ENCODE data around the gene TTI1. TPM values are rescaled to one million over a fixed set of nuclear protein-coding genes. Genes with fewer than 3 reads are reported as not detected.

Gene TTI1
- total RNA-seq, 1 experiment from 2014 or later = 54.0 TPM

DNA sequence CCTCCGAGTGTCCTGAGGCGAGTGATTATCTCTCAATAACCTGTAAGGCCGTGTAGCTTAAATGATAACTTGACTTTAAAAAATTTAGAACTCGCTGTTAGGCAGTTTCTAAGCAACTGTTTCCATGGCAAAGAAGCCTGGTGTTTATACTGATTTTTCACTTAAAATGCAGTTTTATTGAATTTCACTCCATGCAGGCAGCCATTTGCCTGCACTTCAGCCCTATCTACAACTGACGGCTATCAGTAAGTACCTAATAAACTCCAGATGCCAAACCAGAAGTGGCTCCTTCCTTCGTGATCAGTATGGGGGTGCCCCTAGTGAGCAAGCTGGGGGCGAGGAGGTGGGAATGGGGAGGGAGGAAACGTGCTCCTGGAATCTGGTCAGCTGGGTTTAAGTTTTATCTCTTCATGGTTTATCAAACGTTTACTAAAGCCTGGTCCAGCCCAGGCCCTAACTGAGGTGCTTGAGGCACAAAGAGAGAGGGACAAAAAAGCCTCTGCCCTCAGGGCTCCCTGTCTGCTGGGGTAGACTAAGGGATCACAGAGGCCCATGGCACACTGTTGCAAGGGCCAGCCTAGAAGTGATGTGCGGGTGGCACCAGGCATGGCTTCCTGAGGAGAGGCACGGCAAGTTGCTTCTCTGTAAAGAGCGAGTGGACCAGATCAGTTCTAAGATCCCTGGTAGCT, 45.5 kb downstream of the TTI1 start:
- CTCF ChIA-PET = interaction anchor here (0.5 kb wide), 1 partner anchor 13 kb away, joined by 7 read pairs; no protein-coding TSS in a partner anchor
- H3K27me3 Mint-ChIP-seq (ENCODE audit: unreplicated experiment) = no peaks in the 10 kb centered on the region
- H3K9me3 Mint-ChIP-seq (ENCODE audit: low read depth, unreplicated experiment) = no peaks in the 10 kb centered on the region
- DNase-seq = no peak
- TF ChIP-seq, protein P1, sequence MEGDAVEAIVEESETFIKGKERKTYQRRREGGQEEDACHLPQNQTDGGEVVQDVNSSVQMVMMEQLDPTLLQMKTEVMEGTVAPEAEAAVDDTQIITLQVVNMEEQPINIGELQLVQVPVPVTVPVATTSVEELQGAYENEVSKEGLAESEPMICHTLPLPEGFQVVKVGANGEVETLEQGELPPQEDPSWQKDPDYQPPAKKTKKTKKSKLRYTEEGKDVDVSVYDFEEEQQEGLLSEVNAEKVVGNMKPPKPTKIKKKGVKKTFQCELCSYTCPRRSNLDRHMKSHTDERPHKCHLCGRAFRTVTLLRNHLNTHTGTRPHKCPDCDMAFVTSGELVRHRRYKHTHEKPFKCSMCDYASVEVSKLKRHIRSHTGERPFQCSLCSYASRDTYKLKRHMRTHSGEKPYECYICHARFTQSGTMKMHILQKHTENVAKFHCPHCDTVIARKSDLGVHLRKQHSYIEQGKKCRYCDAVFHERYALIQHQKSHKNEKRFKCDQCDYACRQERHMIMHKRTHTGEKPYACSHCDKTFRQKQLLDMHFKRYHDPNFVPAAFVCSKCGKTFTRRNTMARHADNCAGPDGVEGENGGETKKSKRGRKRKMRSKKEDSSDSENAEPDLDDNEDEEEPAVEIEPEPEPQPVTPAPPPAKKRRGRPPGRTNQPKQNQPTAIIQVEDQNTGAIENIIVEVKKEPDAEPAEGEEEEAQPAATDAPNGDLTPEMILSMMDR (IDR thresholded peaks at IDR 0.05; ENCODE audit: unreplicated experiment) = no peak
- no TSS peak for BruUV-seq (replicated peaks)
- peaks cover 44% of the 10 kb centered on the region for H3K4me1 Mint-ChIP-seq (ENCODE audit: low read depth, unreplicated experiment)
- H3K4me3 Mint-ChIP-seq (ENCODE audit: low read depth, unreplicated experiment) = no peak overlapping the region
- intact Hi-C loops (cut with micrococcal nuclease; ENCODE audit: unreplicated experiment) = no loop called here
- H3K27ac Mint-ChIP-seq (ENCODE audit: unreplicated experiment) = no peak overlapping the region
- H3K36me3 Mint-ChIP-seq (ENCODE audit: insufficient read depth, unreplicated experiment) = peaks cover 15% of the 10 kb centered on the region

DNA sequence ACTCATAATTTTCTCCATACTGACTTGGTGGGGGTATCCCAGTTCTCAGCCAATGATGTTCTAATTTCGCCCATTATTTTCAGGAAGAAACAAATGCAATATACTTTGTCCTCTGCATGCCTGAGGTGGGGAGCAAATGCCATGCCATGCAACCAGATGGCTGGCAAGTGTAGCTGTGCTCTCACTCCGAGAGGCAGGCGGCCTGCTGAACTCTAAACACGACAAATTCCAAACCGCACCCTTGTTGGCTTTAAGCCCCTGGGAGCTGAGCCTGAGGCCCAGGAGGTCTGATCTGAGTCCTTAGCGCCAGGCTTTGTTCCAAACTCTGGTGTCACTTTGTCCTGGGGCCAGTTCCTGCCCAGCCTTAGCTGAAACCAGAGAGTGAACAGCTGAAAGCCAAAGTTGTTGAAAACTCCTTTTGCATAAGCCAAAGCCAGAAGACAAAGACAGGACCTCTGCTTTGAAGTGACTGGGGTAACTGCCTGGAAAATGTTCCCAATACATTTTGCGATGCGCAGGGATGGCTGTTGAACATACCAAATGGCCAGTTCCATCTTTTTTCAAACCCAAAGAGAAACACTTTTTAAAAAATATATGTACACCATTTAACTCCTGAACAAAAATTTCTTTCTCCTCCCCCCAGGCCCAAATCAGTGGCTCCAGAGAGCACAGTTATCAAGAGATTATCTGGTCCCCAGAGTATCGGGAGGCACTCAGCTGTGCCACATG, 46.2 kb downstream of the TTI1 start:
- Mint-ChIP-seq H3K36me3 (ENCODE audit: insufficient read depth, unreplicated experiment) (peaks cover 21% of the 10 kb centered on the region), H3K27me3 (ENCODE audit: unreplicated experiment) (no peaks in the 10 kb centered on the region), H3K27ac (ENCODE audit: unreplicated experiment) (no peak overlapping the region), H3K4me1 (ENCODE audit: low read depth, unreplicated experiment) (peaks cover 44% of the 10 kb centered on the region), H3K4me3 (ENCODE audit: low read depth, unreplicated experiment) (no peak overlapping the region), H3K9me3 (ENCODE audit: low read depth, unreplicated experiment) (no peaks in the 10 kb centered on the region)
- BruUV-seq (replicated peaks) = no TSS peak
- TF ChIP-seq, protein P1 (IDR thresholded peaks at IDR 0.05; ENCODE audit: unreplicated experiment) = no peak
- peak; percentile 37 for DNase-seq
- intact Hi-C loops (cut with micrococcal nuclease; ENCODE audit: unreplicated experiment) = no loop called here
- CTCF ChIA-PET = interaction anchor here (0.5 kb wide), 1 partner anchor 12 kb away, joined by 7 read pairs; no protein-coding TSS in a partner anchor

DNA sequence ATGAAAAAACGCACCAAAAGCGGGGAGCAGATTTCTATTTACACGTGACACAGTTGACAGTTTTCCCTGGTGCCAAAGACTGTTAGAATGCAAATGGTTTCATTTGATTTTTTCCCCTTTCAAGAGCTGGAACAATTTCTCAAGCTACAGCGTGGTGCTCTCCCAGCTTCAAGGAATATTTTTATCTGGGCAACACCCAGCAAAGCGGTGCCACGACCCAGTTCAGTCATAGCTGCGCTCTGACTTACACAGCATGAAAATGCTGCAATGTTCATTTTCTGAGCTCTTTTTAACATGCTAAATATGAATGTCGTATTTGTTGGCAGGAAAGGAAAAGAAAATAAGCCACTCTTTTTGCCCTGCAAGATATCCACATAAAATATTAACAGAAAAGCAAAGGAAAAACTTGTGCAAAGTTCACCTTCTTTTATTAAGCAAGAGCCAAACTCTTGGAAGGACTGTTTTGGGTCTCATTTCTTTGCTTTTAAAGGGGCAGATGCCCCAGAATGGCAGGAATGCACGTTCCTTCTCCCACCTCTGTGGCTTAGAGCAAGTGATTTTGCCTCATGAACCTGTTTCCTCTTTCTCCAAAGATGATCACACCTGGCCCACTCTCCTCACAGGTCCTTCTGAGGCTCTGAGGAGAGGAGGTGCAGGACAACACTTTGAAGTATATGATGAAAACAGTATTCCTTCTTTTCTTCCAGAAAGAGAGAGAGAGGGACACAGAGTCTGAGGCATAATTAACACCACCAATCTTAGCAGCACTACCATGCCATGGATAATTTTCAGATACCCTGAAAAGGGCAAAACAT, 47.0 kb downstream of the TTI1 start:
- Mint-ChIP-seq H3K9me3 (ENCODE audit: low read depth, unreplicated experiment) (no peaks in the 10 kb centered on the region), H3K4me1 (ENCODE audit: low read depth, unreplicated experiment) (peaks cover 40% of the 10 kb centered on the region), H3K27me3 (ENCODE audit: unreplicated experiment) (no peaks in the 10 kb centered on the region), H3K36me3 (ENCODE audit: insufficient read depth, unreplicated experiment) (peaks cover 28% of the 10 kb centered on the region), H3K4me3 (ENCODE audit: low read depth, unreplicated experiment) (no peak overlapping the region), H3K27ac (ENCODE audit: unreplicated experiment) (no peak overlapping the region)
- intact Hi-C loops (cut with micrococcal nuclease; ENCODE audit: unreplicated experiment) = no loop called here
- CTCF ChIA-PET = no interaction called here
- no TSS peak for BruUV-seq (replicated peaks)
- TF ChIP-seq, protein P1 (IDR thresholded peaks at IDR 0.05; ENCODE audit: unreplicated experiment) = no peak
- no peak for DNase-seq

DNA sequence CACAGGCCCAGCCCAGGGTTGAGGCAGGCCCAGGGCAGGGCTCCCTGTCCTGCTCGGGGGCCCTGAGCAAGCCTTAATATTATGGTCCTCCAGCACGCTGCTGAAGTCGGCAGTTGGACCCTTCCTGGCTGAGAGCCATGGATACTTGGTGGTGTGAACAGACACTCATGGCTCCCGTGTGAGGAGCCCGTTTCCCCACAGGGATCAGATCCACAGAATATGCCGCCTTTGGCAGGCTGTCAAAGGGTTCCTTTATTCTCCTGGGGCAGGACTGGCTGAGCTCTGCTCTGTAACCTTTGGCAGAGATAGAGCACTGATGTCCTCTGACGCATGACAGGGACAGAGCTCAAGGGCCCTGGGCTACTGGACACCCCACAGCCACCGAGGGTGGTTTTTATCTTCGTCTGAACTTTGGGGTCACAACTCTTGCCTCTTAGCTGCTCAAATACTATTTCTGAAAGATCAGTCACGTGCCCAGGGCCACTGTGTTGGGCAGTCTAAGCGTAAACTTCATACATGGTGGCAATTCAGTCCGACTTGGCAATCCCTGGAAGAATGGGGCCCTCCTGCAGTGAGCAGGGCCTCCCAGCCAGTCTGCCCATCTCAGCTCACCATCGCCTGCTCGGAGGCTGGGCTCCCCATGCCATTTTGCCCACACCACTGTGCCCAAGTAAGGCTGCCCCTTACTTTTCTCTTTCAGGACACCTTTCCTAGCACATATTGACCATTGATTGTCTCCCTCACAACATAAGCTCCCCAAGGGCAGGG, 49.1 kb downstream of the TTI1 start:
- CTCF ChIA-PET = interaction anchor here (0.7 kb wide), 1 partner anchor 456 kb away, joined by 3 read pairs; the partner anchor contains the start of gene BLCAP

More for the DNA sequence above, 49.1 kb downstream of the TTI1 start:
- Mint-ChIP-seq H3K4me1 (ENCODE audit: low read depth, unreplicated experiment) (peaks cover 20% of the 10 kb centered on the region), H3K27ac (ENCODE audit: unreplicated experiment) (no peak overlapping the region), H3K4me3 (ENCODE audit: low read depth, unreplicated experiment) (no peak overlapping the region), H3K36me3 (ENCODE audit: insufficient read depth, unreplicated experiment) (peaks cover 22% of the 10 kb centered on the region), H3K9me3 (ENCODE audit: low read depth, unreplicated experiment) (no peaks in the 10 kb centered on the region), H3K27me3 (ENCODE audit: unreplicated experiment) (no peaks in the 10 kb centered on the region)
- BruUV-seq (replicated peaks) = no TSS peak
- TF ChIP-seq, protein P1 (IDR thresholded peaks at IDR 0.05; ENCODE audit: unreplicated experiment) = no peak
- no peak for DNase-seq
- intact Hi-C loops (cut with micrococcal nuclease; ENCODE audit: unreplicated experiment) = no loop called here
